GM21786 (cell line): ENCODE measurements around the gene NFIX.
"Not testable (repeated sequence)": the region's sequence is repeated elsewhere in the genome, so short reads cannot be mapped to it uniquely, and the experiment has no call there.

ENCODE experiments used
- ATAC-seq: cut with Tn5 transposase; IDR thresholded peaks from one replicate; pipeline ENCODE4 v1.9.1; 2021; ENCODE audit not compliant: unreplicated experiment

NFIX gene

DNA sequence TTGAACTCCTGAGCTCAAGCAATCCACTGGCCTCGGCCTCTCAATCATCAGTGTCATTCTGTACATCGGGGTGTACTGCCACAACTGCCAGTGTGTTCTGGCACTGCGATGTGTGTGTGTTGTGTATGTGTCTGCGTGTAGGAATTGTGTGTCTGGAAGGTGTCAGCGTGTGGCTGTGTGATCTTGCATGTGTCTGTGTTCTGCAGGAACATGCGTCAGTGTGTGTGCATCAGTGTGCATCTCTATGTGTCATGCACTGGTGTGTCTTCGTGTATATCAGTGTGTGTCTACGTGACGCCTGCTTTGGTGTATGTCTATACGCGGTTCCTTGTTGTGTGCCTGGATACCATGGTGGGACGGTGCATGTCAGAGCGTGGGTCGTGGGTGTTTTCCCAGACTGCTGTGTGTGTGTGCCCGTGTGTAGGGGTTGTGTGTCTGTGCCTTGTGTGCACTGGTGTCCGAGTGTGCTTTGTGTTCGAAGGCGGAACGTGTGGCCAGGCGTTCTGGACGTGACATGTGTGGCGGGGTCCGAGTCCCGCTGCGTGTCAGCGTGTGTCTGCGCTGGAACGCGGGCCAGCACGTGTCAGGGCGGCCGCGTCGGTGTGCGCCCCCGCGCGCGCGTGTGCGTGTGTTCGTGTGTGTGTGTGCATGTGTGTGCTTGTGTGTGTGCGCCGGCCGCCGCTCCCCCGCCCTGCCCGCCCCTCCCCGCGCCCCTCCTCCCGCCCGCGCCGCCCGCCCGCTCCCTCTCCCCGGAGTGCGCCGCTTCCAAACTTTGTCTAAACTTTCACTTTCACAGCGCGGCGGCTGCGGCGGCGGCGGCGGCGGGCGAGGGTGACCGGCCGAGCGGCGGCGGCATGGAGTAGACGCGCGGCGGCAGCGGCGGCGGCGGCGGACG is at the start of gene NFIX:
NFIX (plus strand) TSS at position 775 of the 895 bp plus-strand sequence. CDS start 363 bp downstream, outside the sequence.
- ATAC-seq: no peak

DNA sequence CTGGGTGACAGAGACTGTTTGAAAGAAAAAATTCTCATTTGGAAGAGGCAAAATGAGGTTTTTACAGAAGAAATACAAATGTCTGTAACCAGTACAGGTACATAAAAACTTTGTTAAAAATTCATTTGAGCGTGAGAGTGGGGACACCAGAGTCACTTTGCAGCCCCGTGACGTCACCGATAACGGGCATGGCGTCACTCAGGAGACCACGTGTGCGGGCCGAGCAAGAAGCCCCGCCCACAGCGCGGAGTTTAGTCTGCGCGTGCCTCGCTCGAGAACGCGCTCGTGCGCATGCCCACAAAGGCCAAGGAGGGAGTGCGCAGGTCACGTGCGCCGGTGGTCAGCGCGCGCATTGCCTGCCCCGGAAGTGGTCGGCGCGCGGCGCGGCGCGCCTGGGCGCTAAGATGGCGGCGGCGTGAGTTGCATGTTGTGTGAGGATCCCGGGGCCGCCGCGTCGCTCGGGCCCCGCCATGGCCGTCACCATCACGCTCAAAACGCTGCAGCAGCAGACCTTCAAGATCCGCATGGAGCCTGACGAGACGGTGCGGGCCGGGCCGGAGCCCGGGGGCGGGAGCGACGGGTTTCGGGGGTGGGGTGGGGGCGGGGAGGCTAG is 49.7 kb upstream of the NFIX start, which contains the start of gene RAD23A:
RAD23A (plus strand) TSS at position 384 of the 613 bp plus-strand sequence; CDS start at position 471, 87 bp downstream.
- peak; percentile 71 for ATAC-seq

DNA sequence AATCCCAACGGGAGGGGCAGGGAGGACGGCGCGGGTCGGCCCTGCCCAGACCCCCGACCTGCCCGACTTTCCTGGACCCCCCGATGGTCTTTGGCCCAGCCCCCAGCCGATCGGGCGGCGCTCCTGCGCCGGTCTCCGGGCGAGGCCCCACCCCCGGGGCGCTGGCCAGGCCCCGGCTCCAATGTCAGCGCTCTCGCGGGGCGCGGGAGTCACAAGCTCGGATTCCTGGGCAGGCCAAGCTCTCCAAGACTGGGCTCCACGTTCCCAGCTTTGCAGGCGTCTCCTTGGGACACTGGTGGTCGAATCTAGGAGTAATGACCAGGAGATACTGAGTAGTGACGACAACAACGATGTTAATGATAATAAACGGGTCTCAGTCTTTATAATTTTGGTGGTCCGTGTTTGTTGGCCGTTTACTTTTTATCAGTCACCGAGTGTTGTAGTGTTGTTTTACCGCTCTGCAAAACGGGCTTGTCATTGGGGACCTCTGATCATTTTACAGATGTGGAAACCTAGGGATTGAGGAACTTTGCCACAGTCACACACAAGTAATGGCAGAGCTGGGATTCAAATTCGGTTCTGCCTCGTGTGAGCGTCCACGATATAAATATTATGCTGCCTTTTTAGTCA is 49.1 kb upstream of the NFIX start:
- peak; percentile 24 for ATAC-seq

DNA sequence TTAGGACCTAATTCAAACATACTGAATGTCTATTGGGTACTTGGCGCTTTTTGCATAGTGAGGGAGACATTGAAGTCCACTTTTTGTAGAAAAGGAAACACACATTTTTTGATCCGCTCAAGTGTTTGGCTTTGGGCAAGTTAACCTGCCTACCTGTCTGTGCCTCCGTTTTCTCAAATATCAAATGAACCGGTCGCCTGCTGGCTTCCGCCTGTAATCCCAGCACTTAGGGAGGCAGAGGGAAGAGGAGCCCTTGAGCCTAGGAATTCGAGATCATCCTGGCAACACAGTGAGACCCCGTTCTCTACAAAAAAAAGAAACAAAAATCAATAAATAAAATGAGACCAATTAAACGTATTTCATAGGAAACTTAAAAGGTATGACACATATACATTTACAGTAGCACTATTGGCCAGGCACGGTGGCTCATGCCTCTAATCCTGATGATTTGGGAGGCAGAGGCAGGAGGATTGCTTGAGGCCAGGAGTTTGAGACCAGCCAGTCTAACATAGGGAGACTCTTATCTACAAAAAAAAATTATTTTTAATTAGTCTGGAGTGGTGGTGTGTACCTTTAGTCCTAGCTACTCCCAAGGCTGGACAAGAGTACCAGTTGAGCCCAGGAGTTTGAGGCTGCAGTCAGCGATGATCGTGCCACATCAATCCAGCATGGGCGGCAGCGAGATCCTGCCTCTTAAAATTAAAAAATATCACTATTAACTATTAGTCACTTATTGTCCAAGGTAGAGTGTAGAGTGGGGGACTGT is 48.4 kb upstream of the NFIX start:
- ATAC-seq: no peak

DNA sequence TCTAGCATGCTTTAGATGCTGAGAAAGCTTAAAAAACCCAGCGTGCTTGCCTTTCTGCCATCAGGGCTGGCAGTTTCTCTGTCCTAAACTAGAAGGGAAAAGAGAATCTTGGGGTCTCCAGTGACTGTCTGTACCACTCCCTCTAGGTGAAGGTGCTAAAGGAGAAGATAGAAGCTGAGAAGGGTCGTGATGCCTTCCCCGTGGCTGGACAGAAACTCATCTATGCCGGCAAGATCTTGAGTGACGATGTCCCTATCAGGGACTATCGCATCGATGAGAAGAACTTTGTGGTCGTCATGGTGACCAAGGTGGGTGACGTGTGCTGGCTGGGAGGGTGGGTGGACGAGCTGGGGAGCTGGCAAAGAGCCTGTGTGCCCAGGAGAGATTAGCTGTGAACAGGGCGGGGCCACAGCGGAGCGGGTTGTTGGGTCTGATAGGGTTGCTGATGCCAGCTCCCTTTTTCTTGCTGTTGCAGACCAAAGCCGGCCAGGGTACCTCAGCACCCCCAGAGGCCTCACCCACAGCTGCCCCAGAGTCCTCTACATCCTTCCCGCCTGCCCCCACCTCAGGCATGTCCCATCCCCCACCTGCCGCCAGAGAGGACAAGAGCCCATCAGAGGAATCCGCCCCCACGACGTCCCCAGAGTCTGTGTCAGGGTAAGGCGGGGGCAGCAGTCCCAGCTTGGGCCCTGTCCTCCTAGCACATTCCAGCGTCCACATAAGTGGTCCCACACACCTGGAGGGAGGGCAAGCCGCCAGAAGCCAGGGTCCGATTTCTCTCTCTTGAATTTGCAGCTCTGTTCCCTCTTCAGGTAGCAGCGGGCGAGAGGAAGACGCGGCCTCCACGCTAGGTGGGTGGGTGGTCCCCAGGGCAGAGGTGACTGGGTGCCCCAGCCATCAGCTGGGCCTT is 47.3 kb upstream of the NFIX start:
- no peak for ATAC-seq

DNA sequence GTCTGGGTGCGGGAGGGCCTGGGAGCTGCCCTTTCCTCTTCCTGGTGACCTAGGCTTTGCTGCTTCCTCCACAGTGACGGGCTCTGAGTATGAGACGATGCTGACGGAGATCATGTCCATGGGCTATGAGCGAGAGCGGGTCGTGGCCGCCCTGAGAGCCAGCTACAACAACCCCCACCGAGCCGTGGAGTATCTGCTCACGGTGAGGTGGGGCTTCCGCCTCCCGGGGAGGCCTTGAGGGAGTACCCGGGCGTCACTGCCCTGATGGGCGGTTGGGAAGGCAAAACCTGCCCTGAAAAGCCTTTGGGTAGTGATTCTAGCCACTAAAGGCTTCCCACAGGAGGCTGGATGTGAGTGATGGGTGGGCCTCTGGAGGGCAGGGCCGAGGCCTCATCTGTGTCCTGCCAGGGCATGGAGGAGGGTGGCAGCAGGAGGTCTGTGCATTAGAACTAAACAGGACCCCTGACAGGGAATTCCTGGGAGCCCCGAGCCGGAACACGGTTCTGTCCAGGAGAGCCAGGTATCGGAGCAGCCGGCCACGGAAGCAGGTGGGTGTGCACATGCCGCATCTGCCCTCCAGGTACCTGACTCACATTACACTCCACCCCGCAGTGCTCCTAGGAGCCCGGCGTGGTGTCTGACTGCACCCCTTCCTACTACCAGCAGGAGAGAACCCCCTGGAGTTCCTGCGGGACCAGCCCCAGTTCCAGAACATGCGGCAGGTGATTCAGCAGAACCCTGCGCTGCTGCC is 46.5 kb upstream of the NFIX start:
- ATAC-seq: no peak

DNA sequence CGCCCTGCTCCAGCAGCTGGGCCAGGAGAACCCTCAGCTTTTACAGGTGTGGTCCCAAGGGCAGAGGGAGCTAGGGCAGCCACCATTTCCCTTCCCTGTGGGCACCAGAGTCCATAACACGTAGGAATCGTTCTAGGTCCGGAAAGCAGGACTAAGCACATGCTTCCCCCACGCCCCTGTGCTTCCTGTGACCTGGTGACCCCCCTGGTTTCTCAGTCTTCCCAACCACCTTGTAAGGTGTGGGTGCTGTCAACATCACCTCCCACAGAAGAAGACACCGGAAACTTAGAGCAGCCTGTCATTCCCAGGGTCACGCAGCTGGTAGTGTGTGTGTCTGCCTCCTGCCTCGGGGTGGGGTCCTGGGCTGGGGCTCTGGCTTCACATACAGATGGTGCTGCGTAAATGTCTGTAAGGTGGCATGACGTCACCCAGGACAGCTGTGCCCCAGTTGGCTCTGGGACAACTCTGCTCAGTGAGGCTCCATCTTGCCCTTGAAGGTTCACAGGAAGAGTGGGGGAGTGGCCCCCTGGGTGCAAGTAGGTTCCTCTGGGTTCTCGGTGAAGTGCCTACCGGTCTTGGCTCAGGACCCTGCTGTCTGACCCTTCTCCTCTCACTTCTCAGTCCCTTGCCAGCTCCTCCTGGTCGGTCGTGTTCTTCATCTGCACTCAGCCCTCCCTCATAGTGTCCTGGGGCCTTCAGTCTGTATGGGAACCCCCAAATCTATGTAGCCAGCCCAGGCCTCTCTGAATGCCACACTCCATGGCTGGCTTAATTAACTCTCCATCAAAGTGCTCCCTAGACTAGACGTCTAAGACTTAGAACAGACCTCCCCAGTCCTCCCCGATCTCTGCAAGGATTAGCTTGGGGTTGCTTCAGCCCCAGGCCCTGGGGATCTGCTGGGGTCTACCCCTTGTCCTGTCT is 45.7 kb upstream of the NFIX start:
- no peak for ATAC-seq

DNA sequence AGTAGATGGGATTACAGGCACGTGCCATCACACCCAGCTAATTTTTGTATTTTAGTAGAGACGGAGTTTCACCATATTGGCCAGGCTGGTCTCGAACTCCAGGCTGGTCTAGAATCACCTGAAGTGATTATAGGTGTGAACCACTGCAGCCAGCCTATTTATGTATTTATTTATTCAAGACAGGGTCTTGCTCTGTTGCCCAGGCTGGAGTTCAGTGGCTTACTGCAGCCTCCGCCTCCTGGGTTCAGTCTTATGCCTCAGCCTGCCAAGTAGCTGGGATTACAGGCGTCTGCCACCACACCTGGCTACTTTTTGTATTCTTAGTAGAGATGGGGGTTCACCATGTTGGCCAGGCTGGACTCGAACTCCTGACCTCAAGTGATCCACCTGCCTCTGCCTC is 43.2 kb upstream of the NFIX start:
- not testable (repeated sequence) for ATAC-seq

DNA sequence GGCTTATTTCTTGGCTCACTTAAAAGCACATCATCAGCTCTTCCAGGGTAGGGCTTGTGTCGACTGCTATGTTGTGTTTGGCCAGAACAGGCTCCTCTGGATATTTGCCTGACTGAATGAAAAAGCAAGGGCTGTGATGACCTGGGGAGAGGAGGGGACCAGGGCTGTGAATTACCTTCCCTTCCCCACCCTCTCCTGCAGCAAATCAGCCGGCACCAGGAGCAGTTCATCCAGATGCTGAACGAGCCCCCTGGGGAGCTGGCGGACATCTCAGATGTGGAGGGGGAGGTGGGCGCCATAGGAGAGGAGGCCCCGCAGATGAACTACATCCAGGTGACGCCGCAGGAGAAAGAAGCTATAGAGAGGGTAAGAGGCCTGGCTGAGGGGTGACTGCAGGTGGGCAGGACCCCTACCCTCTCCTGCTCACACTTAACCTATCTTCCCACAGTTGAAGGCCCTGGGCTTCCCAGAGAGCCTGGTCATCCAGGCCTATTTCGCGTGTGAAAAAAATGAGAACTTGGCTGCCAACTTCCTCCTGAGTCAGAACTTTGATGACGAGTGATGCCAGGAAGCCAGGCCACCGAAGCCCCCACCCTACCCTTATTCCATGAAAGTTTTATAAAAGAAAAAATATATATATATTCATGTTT is 42.7 kb upstream of the NFIX start:
- ATAC-seq: no peak

DNA sequence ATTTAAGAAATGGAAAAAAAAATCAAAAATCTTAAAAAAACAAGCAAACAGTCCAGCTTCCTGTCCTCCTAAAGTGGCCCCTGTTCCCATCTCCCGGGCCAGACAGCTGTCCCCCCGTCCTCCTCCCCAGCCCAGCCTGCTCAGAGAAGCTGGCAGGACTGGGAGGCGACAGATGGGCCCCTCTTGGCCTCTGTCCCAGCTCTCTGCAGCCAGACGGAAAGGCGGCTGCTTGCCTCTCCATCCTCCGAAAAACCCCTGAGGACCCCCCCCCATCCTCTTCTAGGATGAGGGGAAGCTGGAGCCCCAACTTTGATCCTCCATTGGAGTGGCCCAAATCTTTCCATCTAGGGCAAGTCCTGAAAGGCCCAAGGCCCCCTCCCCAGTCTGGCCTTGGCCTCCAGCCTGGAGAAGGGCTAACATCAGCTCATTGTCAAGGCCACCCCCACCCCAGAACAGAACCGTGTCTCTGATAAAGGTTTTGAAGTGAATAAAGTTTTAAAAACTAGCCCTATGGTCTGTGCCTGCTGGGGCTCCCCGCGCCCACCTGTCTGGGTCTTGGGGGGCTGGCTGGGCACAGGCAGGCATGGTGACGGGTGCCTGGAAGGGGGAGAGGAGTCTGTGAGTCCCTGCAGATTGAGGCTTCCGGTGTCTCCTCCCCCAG is 42.0 kb upstream of the NFIX start:
- no peak for ATAC-seq

DNA sequence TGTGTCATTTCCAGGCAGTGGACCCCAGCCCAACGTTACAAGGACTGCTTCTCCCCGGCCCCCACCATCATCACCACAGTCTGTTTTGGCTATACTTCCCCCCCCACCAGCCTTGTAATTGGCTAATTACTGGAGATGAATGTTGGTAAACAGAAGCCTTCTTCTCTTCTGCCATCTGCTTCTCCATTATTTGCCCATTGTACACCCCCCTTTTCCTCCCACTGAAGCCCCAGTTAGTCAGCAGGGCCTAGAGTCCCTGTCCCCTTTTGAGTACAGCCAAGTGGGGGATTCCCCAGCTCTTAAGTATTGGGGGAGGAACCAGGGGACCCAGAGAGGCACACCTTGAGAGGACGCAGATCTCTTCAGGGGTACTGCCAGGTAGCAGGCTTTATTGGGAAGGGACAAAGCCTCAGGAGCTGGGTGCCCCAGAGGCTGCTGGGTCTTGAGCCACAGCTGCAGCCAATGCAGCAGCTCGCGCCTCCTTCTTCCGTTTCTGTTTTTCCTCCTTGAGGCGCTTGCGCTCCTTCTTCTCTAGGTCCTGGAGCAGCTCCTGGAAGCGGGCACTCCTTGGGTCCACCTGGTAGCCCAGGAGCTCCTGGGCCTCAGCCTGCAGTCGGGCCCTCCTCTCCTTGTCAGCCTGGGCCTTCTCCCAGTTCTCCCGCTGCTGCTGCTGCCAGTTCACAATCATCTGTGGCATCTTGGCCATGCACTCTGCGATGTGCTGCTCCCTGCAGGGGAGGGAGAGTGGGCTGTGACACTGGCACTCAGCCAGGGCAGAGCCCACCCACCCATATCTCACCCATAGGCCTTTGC is 41.3 kb upstream of the NFIX start:
- no peak for ATAC-seq

DNA sequence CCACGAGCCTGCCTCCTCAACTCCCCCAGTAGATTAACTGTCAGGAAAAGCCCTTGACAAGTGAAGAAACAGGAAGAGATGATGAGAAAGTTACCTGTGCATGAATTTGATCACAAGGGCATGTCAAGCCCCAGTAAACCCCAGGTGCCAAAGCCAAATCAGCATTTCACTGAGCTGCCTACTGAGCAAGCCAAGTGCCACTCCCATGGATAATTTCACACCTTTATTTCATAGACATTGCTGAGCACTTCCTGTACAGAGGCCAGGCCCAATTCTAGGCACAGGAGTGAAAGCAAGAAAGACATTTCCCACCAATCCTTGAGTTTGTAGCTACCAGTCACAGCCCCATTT is 40.7 kb upstream of the NFIX start:
- ATAC-seq: no peak

DNA sequence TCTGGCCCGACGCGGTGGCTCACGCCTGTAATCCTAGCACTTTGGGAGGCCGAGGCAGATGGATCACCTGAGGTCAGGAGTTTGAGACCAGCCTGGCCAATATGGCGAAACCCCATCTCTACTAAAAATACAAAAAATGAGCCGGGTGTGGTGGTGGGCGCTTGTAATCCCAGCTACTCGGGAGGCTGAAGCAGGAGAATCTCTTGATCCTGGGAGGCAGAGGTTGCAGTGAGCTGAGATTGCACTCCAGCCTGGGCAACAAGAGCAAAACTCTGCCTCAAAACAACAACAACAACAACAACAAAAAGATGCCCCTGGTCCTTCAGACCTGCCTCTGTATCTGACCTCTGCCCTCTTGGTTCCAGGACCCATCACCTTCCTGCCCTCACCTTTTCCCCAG is 39.7 kb upstream of the NFIX start:
- ATAC-seq: not testable (repeated sequence)

DNA sequence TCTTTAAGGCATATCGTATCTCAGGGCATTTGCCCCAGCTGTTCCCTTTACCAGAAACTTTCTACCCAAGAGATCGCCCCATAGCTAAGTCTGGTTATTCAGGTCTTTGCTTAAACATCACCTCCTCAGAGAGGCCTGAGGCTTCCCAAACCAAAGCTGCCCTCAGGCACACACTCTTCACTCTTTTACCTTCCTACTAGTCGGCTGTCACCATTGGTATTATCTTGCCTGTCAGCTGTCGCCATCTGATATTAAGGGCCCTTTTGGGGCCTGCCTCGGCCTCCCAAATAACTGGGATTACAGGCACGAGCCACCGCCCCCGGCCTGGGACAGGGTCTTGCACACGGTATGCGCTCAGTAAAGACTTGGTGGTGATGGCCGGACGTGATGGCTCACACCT is 39.3 kb upstream of the NFIX start:
- ATAC-seq: no peak

DNA sequence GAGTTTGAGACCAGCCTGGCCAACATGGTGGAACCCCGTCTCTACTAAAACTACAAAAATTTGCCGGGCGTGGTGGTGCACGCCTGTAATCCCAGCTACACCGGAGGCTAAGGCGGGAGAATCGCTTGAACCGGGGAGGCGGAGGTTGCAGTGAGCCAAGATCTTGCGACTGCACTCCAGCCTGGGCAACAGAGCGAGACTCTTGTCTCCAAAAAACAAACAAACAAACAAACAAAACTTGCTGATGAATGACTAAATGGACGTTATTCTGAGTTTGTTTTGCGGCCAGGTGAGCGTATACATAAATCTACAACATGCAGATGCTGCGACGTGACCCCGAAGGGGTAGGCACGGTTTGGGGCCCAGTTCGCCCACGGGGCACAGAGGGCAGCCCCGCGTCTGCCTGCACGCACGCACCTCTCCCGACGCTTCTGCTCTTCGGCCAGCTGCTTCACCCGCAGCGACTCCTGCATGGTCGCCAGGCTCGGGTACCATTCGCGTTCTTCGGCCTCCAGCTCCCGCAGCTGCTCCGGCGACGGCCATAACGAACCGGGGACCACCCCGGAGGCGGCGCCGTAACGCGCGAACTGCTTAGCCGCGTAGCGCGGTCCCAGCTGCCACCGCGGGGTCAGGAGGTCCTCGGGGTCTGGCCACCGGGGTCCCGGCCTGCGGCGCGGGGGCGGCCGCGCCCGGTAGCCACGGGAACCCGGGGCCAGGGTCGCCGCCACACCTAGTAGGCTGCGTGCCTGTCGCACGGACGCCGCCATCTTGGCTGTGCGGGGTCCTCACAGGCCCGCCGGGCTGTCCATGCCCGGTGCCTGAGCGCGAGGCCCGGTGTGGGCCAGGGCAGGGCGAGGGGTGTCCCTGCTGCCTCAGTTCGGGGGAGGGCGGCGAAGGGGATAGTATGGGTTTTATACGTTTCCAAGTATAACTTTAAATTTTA is 38.6 kb upstream of the NFIX start, which contains the start of gene GADD45GIP1:
GADD45GIP1 (minus strand) TSS at position 778 of the 943 bp plus-strand sequence; CDS start at position 767, 11 bp downstream.
- no peak for ATAC-seq
